Stimulated activated CD4-positive, alpha-beta T cell treated with anti-CD3 and anti-CD28 coated beads, Interleukin-4, amount 100 ng/mL, for 4 hours (primary cell): Measurements from ENCODE around the gene SARS2.
"Not testable (repeated sequence)": the region's sequence is repeated elsewhere in the genome, so short reads cannot be mapped to it uniquely, and the experiment has no call there.

Source experiments
- DNase-seq, 2 experiments: peaks; one replicate each; pipeline ENCODE4 v3.0.0-alpha.2; 2020

SARS2 gene, protein sequence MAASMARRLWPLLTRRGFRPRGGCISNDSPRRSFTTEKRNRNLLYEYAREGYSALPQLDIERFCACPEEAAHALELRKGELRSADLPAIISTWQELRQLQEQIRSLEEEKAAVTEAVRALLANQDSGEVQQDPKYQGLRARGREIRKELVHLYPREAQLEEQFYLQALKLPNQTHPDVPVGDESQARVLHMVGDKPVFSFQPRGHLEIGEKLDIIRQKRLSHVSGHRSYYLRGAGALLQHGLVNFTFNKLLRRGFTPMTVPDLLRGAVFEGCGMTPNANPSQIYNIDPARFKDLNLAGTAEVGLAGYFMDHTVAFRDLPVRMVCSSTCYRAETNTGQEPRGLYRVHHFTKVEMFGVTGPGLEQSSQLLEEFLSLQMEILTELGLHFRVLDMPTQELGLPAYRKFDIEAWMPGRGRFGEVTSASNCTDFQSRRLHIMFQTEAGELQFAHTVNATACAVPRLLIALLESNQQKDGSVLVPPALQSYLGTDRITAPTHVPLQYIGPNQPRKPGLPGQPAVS

DNA sequence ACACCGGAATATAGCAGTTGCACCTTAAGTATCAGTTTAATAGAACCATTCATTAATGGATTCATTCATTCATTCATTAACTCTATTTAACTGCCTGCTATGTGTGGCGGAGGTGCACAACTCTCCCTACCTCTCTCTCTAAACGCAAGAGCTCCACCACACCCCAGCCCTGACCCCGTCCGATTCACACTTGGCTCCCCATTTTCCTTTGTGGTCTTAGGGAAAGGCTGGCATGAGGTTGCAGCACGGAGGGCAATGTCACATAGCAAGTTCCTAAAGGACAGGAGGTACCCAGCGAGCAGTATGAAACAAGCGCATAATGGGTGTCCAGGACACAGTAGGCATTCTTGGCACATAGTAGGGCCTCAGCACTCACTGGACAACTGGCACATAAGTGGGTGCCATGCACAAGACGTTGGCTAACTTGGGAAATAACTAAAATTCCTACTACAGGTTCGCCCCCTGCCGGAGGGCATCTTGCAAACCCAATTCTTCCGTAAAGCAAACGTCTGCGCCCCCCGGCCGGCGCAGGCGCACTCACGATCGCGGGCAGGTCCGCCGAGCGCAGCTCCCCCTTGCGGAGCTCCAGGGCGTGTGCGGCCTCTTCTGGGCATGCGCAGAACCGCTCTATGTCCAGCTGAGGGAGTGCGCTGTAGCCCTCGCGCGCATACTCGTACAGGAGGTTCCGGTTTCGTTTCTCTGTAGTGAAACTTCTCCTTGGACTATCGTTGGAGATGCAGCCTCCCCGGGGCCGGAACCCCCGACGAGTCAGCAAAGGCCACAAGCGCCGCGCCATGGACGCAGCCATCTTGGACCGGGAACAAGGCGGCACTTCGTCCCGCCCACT lies at the start of gene SARS2:
Gene SARS2 (minus strand): TSS at position 835 of the 847 bp plus-strand sequence. CDS start 27 bp downstream, at position 808.
- DNase-seq, result peak; percentile 88 to 90

DNA sequence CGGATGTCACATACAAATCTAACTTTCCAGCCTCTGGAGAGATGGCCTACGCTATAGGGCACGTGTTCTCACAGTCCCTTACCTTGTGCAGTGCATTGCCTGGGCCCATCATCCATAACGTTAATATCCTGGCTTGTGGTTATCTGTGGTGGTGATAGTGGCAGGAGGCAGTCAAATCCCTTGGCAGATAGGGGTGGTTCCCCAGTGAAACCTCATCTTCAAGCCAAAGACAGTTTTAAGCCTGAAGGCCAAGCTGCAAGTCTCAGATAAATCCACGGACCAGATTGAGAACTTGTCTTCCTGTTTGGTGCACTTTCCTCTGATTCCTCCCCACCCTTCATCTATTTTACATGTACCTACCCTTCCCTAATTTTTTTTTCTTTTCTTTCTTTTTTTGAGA lies 49.2 kb upstream of the SARS2 start:
- no peak for DNase-seq

DNA sequence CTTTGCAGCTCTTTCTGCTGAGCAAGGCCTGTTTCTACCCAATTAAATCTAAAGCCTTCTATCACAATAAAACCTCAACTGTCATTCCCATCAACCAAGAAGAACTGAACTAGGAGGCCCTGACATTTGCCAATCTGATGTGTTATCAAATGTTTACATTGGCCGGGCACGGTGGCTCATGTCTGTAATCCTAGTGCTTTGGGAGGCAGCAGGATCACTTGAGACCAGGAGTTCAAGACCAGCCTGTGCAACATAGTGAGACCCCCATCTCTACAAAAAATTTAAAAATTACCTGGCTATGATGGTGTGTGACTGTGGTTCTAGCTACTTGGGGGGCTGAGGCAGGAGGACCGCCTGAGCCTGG lies 47.7 kb upstream of the SARS2 start:
- DNase-seq, result no peak

DNA sequence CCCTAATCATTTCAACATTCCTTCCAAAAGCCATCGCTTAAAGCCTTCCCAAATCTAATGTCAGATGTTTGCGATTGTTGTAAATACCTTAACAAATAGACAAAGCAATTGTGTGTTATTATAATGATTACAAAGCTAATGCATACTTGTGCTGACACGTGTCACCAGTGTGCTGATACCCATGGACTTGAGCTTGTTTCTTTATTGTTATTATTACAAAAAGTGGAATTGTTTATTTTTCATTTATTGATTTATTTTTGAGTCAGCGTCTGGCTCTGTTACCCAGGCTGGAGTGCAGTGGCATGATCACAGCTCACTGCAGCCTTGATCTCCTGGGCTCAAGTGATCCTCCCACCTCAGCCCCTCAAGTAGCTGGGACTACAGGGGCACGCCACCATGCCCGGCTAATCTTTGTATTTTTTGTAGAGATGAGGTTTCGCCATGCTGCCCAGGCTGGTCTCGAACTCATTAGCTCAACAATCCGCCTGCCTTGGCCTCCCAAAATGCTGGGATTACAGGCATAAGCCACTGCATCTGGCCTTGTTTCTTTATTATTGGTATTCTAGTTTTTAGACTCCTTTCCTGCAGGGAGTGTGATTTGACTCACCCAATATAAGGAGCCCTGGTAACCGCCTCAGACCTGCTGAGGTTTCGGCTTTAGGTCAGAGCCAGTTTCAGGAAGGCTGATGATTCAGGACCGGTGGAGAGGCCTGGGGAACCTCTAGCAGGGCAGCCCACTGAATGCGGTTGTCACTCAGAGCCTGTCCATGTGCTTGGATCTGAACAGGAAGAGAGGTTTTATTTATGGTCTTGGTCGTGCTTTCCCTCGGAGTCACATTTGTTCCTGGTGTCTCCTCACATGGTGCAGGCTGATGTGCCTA lies 47.1 kb upstream of the SARS2 start:
- DNase-seq, result no peak

DNA sequence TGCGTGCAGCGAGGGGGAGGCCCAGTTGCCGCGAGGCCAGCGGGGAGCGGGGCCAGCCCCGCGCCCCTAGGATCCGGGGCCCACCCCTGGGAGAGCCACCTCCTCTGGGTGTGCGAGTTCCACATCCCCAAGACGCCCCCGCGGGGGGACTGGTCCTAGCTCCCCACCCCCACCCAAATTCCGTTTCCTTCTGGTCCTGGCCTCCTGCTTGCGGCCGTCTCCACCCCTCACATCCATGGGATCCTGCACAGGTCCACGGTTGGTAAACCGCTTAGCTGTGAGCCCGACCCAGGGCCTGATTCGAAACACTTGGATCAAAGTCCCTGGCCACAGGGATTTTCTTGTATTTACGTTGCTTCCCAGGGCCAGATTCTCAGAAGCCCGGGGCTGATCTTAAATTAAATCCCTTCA lies 45.3 kb upstream of the SARS2 start:
- DNase-seq, result no peak

DNA sequence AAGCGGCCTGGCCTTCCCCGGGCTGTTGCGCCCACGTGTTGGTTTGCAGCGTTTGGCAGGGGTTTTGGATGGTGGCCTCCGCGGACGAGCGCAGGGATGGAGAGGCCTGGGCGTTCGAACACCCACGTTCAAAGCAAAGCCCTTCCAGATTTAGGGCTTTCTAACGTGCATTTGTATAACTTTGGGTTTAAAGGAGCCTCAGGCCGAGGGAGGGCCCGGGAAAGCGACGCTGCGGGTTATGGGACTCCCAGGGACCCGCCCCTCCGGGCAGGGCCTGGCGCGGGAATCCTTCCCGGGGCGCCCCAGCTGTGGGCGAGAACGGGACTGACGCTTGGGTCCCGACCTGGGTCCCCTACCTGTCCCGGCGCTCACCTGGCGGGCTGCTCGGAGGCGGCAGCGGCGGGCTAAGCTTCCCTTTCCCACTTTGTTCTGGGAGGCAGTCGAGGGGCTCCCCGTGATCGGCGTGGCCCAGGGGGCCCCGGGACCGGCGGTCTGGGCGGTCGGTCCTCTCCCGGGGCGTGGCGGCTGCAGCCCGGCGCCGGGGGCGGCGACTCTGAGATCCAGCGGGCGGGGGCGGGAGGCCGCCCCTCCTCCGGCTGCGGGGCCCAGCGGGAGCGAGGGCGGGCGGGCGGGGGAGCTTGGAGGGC lies 44.8 kb upstream of the SARS2 start, which contains the start of gene FBXO17:
Gene FBXO17 (minus strand): TSS at position 529 of the 647 bp plus-strand sequence. CDS start 25,423 bp downstream, outside the sequence.
- DNase-seq, result no peak

DNA sequence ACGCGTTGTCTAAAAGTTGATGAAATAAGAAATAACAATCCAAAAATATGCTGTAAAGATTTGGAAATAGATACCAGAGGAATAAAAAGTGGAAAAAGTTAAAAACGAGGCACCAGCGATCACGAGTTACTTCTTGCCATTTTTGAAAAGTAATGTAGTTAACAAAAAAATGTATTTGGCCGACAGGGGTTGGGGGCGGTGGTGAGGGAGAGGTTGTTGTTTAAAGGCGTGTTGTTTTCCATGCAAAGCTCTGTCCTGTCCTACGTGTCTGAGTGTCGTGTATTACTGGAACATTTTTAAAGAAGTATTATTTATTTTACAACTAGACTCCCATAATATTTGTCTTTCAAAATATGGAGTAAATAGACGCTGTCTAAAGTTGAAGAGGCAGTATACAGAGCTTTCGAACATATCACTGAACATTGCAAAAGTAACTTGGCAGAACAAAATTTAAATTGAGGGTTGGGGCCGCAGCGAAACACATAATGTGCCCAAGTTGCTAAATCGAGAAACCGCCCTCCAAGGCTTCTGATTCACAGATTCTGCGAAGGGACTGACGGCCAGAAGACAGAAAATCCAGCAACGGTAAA lies 44.2 kb upstream of the SARS2 start:
- no peak for DNase-seq

DNA sequence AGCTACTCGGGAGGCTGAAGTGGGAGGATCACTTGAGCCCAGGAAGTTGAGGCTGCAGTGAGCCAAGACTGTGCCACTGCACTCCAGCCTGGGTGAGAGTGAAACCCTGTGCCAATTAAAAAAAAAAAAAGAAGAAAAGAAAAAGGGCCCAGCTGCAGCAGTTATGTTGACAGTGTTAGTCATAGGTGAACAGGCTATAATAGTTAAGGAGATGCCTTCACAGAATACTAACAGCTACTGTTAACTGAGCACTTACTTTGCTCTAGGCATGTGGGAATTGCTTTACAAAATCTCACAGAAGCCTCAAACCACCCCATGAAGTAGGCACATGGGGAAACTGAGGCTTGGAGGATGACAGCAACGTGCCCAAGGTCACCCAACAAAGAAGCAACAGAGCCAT lies 41.1 kb upstream of the SARS2 start:
- DNase-seq, result no peak

DNA sequence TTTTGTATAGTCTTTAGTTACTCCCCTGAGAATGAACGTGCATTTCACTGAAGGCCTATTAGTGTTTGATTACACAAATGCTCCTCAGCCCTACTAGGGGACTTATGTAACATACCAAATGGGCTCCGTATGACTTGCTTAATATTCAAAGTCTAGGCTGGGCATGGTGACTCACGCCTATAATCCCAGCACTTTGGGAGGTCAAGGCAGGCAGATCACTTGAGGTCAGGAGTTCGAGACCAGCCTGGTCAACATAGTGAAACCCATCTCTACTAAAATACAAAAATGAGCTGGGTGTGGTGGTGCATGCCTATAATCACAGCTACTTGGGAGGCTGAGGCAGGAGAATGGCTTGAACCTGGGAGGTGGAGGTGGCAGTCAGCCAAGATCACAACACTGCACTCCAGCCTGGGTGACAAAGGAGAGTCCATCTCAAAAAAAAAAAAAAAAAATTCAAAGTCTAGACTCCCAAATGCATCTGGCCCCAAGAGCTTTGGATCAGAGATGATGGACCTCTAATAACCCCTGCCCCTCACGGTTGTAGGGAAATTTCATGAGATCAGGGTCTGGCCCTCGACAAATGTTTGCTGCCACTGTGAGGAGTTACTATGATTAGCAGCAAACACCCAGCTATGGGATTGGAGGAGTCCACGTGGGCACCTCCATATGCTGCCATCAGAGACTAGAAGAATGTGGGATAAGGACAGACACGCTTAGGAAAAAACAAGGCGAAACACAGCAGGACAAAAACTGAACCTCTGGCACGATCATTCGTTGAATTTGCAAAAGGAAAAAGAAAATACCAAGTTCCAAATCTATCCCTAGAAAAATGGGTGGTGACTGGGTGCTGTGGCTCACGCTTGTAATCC lies 40.3 kb upstream of the SARS2 start:
- DNase-seq, result no peak

DNA sequence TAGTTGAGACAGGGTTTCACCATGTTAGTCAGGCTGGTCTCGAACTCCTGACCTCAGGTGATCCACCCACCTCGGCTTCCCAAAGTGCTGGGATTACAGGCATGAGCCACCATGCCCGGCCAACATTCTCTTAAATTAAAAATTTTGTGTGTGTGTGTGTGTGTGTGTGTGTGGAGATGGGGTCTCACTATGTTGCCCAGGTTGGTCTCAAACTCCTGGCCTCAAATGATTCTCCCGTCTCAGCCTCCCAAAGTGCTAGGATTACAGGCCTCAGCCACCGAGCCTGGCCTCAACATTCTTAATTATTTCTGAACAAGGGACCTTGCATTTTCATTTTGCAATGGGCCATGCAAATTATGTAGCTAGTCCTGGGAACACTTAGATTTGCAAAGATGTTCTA lies 35.6 kb upstream of the SARS2 start:
- not testable (repeated sequence) for DNase-seq

DNA sequence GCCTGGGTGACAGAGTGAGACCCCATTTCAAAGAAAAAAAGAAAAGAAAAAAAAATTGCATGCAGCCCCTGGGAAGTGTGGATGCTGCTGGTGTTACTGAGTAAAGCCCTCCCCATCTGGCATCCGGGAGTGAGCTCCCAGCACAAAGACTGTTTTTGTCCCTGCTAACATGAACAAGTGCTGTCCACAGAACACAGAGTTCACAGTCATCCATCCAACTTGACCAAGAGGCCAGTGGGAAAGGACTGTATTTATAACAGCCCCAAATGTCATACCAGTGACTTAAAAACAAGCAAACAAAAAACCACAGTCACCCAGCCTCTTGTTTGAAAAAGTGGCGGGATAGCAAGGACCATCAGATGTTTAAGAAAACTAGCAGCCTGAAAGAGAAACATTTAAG lies 34.2 kb upstream of the SARS2 start:
- DNase-seq, result no peak

DNA sequence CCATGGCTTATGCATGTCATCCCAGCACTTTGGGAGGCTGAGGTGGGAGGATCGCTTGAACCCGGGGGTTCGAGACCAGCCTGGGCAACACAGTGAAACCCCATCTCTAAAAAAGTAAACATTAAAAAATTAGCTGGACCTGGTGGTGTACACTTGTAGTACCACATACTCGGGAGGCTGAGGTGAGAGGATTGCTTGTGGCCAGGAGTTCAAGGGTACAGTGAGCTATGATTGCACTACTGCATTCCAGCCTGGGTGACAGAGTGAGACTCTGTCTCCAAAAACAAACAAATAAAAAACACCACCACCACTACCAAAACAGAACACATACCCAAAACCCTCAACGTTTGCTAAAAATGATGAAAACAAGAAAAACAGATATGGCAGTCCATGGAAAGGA lies 29.1 kb upstream of the SARS2 start:
- no peak for DNase-seq

DNA sequence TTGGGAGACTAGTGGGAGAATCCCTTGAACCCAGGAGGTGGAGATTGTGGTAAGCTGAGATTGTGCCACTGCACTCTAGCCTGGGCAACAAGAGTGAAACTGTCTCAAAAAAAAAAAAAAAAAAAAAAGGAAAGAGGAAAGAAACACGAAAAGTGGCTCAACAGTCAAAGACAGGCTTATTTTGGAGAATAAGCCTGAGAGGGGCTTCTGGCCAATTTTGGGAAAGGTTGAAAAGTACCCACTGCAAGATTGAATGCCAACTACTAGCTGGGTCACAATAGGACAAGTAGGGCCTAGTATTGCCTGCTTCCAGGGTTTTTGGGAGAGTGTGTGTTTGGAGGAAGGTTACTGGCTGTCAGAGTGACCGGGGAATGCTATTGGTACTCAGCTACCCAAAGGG lies 27.7 kb upstream of the SARS2 start:
- no peak for DNase-seq

DNA sequence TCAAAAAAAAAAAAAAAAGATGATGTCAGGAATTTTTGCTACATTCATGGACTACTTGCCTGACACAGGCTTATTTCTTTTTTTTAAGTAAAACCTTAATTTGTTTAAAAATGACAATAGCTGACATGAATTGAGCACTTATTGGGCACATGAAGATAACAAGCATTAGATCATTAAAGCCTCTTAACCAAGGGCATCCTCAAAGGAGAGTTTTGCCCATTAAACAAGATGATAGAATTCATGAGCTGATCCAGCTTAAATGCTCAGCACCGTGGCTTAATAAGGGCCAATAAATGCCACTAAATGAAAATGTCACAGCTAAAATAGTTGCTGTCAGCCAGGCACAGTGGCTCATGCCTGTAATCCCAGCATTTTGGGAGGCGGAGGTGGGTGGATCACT lies 25.7 kb upstream of the SARS2 start:
- no peak for DNase-seq

DNA sequence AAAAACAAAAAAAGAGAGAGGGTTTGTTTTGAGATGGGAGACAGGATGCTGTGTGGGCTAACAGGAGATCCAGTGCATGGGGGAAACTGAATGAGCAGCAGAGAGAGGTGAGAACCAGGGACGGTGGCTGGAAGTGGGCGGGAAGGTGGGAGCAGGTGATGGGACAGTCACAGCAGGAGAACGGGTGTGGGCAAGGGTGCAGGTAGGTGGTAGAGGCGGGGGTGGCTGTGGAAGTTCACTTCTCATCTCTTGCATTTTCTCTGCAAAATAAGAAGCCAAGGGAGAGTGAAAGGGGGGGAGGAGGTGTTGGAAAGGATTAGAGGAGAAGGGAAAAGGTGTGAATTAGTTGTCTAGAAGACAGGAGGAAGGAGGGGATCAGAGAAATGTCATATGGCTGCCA lies 23.1 kb upstream of the SARS2 start:
- DNase-seq, result no peak

DNA sequence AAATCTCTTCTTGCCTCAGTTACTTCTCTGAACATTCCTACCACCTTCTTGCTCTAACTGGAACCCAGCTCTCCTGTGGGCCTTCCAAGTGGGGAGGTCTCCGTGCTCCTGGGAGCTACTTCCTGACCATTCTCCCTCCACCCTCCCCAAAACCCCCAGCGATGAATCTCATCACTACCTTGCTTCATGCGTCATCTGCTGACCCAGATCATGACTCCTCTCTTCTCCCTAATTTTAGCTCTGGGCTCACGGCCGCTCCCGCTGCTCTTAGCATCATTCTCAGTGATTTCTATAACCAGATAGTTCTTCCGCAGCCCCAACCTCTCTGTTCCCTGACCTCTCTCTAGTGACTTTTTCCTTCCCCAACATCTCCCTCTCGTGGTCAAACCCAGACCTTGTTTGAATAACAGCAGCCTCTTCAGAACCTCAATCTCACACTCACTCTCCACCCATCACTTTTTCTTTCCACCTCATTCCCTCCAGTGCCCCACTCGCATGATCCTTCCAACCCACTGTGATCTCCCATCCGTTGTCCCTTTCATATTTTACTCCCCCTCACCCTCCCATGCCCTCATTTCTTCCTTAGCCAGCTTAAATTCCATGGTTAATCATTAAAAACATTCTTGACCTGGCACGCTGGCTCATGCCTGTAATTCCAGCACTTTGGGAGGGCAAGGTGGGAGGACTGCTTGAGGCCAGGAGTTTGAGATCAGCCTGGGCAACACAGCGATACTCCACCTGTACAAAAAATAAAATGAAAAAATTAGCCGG lies 22.0 kb upstream of the SARS2 start:
- peak in 1 of 2 experiments; percentile 13 for DNase-seq

DNA sequence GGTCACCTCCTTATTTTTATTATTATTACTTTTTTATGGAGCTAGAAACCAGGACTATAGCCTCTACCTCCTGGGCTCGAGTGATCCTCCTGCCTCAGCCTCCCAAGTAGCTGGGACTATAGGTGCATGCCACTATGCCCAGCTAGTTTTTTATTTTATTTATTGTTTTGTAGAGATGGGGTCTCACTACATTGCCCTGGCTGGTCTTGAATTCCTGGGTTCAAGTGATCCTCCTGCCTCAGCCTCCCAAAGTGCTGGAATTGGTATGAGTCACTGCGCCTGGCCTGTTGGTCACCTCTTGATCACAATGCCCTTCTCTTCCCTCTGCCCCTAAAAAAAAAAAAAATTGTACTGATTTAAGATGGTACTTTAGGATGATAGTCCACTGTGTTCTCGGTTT lies 20.6 kb upstream of the SARS2 start:
- no peak for DNase-seq

DNA sequence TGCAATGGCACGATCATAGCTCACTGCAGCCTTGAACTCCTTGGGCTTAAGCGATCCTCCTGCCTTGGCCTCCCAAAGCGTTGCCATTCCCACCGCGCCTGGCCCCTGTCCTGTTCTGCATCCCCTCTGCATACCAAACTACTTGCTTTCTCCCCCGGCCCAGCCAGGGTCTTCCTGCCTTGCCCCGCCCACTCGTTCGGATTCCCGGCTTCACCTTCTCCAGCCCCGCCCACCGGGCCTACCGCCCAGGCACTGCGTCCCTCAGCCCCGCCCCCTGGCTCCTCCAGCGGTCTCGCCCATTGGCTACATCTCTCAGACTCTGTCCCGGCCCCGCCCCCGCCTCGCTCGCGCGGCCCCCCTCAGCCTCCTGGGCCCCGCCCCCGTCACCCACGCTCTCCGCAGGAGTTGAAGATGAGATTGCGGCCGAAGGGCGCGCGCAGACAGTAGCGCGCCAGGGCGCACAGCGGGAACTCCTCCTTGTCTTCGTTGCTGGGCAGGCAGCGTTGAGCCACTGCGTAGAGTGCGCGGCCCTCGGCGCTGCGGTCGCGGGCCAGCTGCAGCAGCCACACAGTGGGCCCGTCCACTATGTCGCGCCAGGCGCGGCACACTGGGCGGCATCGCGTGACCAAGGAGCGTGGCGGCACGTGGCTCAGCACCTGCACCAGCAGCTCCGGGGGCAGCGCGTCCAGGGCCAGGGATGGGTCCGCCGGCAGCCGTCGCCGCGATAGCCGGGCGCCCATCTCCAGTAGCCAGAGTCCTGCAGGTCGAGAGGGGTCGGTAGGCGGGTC lies 19.2 kb upstream of the SARS2 start:
- peak; percentile 83 to 89 for DNase-seq
